ENCODE measurements around the gene PSMB3.

PSMB3 gene

GRCh38 chr17:38706505-38707216, 45.9 kb upstream of the PSMB3 start:
- 0 out of 2 replicates have a peak, but pooled peaks cover 5% of the 10 kb centered on the region for H3K36me3 ChIP-seq (replicated peaks; ENCODE audit: insufficient read depth, low read length)
- peaks cover 34% of the 10 kb centered on the region for H3F3A ChIP-seq (ENCODE audit: insufficient read depth, low read length)
- peaks cover 6% of the 10 kb centered on the region for H3K4me1 ChIP-seq (ENCODE audit: low read length)
- no peak overlapping the region for H2AFZ ChIP-seq (ENCODE audit: low read length)
- no peaks in the 10 kb centered on the region for H4K20me1 ChIP-seq (ENCODE audit: insufficient read depth, low read length)
- peak overlapping the region; percentile 68 for H3K9ac ChIP-seq (ENCODE audit: low read length)
- H3K9me2 ChIP-seq (replicated peaks; ENCODE audit: insufficient read depth, low read length), result no peaks in the 10 kb centered on the region
- H3K79me2 ChIP-seq (ENCODE audit: low read length), result peaks cover 68% of the 10 kb centered on the region
- TF ChIP-seq CTCF (IDR thresholded peaks at IDR 0.05; ENCODE audit: low read length) (no peak), EZH2 (optimal IDR thresholded peaks at IDR 0.05; ENCODE audit: low read depth, low read length) (no peak), EZH2phosphoT487 (IDR thresholded peaks at IDR 0.05; ENCODE audit: low read length) (no peak)
- H3K27me3 ChIP-seq (replicated peaks; ENCODE audit: insufficient read depth, low read length), result no peaks in the 10 kb centered on the region
- peak overlapping the region; percentile 77 for H3K4me2 ChIP-seq (ENCODE audit: low read depth, low read length)
- H3K9me3 ChIP-seq (replicated peaks; ENCODE audit: insufficient read depth, low read length), result no peaks in the 10 kb centered on the region
- DNase-seq, result peak; percentile 18
- H3K27ac ChIP-seq (ENCODE audit: low read length), result peak overlapping the region; percentile 20; the same call in 1 of the 2 replicates
- peak overlapping the region; percentile 86 for H3K4me3 ChIP-seq (ENCODE audit: low read length)

DNA sequence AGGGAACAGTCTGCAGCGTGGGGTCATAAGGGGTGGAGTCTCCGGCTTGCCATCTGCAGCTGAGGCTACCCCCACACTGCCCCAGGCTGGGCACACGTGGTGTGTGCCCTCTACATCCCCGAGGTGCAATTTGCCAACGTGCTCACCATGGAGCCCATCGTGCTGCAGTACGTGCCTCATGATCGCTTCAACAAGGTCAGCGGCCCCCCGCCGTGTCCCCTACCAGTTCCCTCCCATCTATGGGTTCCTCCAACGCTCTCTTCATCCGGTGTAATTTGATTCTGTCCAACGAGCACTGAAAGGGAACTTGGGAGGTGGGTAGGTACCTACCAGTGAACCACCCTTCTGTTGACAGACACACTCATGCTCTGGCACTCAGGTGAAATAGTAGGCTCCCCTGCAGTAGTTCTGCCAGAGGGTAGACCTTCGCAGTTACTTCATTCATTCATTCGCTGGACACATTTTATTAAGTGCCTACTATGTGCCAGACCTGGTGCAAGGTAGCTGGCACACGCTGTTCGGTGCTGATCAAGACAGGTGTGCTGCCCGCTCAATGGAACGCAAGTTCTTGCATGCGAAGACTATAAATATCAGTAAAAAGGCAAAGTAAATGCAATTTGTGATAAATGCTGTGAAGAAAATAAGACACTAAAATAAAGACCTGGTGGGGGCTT, 44.7 kb upstream of the PSMB3 start:
- Histone ChIP-seq H3K9ac (ENCODE audit: low read length) (no peak overlapping the region), H3K4me3 (ENCODE audit: low read length) (no peak overlapping the region), H3F3A (ENCODE audit: insufficient read depth, low read length) (peaks cover 25% of the 10 kb centered on the region), H3K4me1 (ENCODE audit: low read length) (peaks cover 6% of the 10 kb centered on the region; the same call in 1 of the 2 replicates), H3K4me2 (ENCODE audit: low read depth, low read length) (no peak overlapping the region), H3K36me3 (replicated peaks; ENCODE audit: insufficient read depth, low read length) (0 out of 2 replicates have a peak, but pooled peaks cover 5% of the 10 kb centered on the region), H3K79me2 (ENCODE audit: low read length) (peaks cover 68% of the 10 kb centered on the region), H3K27me3 (replicated peaks; ENCODE audit: insufficient read depth, low read length) (no peaks in the 10 kb centered on the region), H2AFZ (ENCODE audit: low read length) (no peak overlapping the region), H3K9me3 (replicated peaks; ENCODE audit: insufficient read depth, low read length) (no peaks in the 10 kb centered on the region), H4K20me1 (ENCODE audit: insufficient read depth, low read length) (no peaks in the 10 kb centered on the region), H3K27ac (ENCODE audit: low read length) (no peak overlapping the region), H3K9me2 (replicated peaks; ENCODE audit: insufficient read depth, low read length) (no peaks in the 10 kb centered on the region)
- no peak for DNase-seq
- no peak for TF ChIP-seq EZH2phosphoT487 (IDR thresholded peaks at IDR 0.05; ENCODE audit: low read length)
- TF ChIP-seq EZH2 (optimal IDR thresholded peaks at IDR 0.05; ENCODE audit: low read depth, low read length), result no peak
- TF ChIP-seq CTCF (IDR thresholded peaks at IDR 0.05; ENCODE audit: low read length), result no peak

- Histone ChIP-seq H3K4me1 (ENCODE audit: low read length) (peaks cover 6% of the 10 kb centered on the region; the same call in 1 of the 2 replicates), H3K9me2 (replicated peaks; ENCODE audit: insufficient read depth, low read length) (no peaks in the 10 kb centered on the region), H3K79me2 (ENCODE audit: low read length) (peaks cover 60% of the 10 kb centered on the region), H4K20me1 (ENCODE audit: insufficient read depth, low read length) (no peaks in the 10 kb centered on the region), H3K4me2 (ENCODE audit: low read depth, low read length) (no peak overlapping the region), H3K27ac (ENCODE audit: low read length) (no peak overlapping the region), H3K36me3 (replicated peaks; ENCODE audit: insufficient read depth, low read length) (0 out of 2 replicates have a peak, but pooled peaks cover 5% of the 10 kb centered on the region), H3F3A (ENCODE audit: insufficient read depth, low read length) (peaks cover 11% of the 10 kb centered on the region), H3K4me3 (ENCODE audit: low read length) (no peak overlapping the region), H2AFZ (ENCODE audit: low read length) (no peak overlapping the region), H3K27me3 (replicated peaks; ENCODE audit: insufficient read depth, low read length) (no peaks in the 10 kb centered on the region), H3K9ac (ENCODE audit: low read length) (no peak overlapping the region), H3K9me3 (replicated peaks; ENCODE audit: insufficient read depth, low read length) (no peaks in the 10 kb centered on the region)
- no peak for TF ChIP-seq CTCF (IDR thresholded peaks at IDR 0.05; ENCODE audit: low read length)
- no peak for TF ChIP-seq EZH2 (optimal IDR thresholded peaks at IDR 0.05; ENCODE audit: low read depth, low read length)
- no peak for TF ChIP-seq EZH2phosphoT487 (IDR thresholded peaks at IDR 0.05; ENCODE audit: low read length)
- no peak for DNase-seq
These were observed 43.3 kb upstream of the PSMB3 start for GRCh38 chr17:38709104-38709820.
